Muscle of arm (tissue), 12 donors: ENCODE results near the gene MYL11. TPM values are rescaled to one million over a fixed set of nuclear protein-coding genes. Genes with fewer than 3 reads are reported as not detected.
A peak's percentile ranks its signal among the peaks of the same experiment; 100 is the strongest.
"Not testable (repeated sequence)": the region's sequence is repeated elsewhere in the genome, so short reads cannot be mapped to it uniquely, and the experiment has no call there.

Source experiments
- DNase-seq: peaks from one replicate; pipeline ENCODE4 v3.0.0-alpha.2; 2013
- polyA plus RNA-seq, 12 donors: library from polyadenylated mRNA; unstranded; fragments of 120-200 nt; gene quantifications; one replicate each; pipeline ENCODE4 v1.2.1, GENCODE V29; 2013; ENCODE audit not compliant: insufficient read length in 12 of 12

MYL11 gene
- polyA plus RNA-seq, 12 donors = 2,830 to 9,967 (median 7,161) TPM

DNA sequence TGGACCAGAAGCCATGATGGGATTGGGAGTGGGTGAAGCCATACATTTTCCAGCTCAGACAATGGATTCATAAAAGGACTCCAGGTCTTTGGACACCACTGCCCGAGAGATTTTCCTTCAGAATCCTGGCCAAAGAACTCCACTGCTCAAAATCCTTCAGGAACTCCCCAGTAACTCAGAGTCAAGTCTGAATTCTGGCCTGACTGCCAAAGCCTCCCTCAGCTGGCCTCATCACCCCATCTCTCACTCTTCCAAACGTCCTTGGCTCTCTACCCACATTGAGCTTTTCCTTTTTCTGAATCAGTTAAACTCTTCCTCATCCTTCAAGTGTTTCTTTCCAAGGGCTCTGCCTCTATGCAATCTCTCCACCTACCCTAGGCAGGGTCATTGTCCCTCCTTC lies 8.9 kb downstream of the MYL11 start:
- DNase-seq = peak; percentile 83

DNA sequence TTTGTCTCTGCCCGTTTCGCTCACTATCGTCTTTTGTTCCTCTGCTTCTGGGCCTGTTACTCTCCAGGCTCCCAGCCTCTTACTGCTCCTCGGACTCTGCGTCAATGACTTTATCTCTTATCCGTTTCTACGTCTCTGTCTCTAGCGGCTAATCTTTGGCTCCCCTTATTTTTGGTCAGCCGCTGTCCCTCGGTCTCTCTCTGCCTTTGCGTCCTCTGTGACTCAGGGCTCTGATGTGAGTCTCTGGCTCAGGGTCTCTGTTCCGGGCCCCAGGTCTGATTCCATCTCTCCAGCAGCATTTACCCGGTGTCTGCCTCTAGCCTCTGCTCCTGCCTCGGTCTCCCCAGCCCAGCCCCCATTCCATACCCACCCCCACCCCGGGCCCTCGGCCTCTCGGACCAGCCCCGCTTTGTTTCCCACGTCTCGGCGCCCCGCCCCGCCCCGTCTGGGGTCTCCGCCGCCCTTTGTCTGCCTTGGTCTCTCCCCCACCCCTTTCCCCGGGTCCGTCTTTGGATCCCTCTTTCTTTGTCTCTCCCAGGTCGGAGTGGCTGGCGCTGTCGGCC lies 20.1 kb downstream of the MYL11 start:
- DNase-seq = no peak

DNA sequence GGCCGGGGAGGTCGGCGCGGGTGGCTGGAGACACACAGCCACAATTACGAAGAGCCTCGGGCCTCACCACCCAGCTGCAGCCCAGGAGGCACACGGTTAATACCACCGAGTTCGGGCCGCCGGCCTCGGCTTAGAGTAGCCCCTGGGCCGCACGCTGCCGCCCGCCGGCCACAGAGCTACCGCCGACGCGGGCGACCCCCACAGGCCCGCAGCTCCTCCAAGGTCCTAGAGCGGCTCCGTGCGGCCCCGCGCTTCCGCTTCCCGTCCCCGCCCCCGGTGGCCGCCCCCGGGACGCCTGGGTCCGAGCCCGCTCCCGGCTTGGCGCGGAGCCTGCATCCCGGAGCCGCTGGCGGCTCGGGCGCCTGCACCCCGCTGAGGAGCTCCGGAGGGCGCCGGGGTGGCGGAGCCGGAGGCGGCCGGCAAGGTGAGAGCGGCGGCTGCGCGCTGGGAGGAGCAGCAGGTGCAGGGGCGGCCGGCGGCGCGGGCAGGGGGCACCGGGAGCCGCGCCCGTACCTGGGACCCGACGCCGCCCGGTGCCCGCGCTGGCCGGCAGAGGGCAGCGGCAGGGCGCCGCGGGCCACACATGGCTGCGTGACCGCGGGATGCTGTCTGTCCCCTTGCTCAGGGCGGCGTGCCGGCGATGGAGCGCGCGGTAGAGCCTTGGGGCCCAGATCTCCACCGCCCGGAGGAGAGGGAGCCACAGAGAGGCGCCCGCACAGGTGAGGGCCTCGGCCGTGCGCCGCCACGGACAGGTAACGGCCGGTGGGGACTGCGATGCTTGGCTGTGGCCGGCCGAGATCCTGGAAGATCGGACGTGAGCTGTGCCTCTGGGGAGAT lies 20.8 kb downstream of the MYL11 start, which contains the start of gene ZNF48:
Gene ZNF48 (plus strand): TSS at position 266 of the 837 bp plus-strand sequence. CDS start 375 bp downstream, at position 641.
- peak; percentile 92 for DNase-seq

DNA sequence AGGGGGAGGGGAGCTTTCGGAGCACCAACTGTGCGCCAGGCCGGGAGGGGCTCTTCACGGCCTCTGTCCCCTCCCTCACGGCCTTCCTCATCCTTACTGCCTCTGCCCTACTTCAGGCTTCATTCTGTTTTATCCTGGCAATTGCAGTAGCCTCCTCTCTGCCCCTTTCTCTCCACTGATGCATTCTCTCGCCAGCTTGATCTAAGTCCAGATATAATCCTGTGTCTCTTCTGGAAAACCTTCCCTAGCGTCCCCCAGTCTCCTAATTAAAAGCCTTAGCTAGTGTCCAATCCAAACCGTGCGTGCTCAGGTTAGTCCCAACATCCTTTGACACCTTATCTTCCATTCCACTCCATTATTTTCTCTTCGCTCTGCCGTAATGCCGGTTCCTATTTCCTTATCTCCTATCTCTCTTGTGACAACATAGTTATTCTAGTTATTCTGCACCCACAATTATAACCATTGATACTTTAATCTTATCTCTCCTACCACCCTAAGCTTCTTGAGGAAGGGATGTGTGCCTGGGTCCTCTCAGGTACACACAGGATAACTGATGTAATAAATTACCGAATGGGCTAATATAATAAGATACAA lies 21.5 kb downstream of the MYL11 start:
- DNase-seq = no peak

DNA sequence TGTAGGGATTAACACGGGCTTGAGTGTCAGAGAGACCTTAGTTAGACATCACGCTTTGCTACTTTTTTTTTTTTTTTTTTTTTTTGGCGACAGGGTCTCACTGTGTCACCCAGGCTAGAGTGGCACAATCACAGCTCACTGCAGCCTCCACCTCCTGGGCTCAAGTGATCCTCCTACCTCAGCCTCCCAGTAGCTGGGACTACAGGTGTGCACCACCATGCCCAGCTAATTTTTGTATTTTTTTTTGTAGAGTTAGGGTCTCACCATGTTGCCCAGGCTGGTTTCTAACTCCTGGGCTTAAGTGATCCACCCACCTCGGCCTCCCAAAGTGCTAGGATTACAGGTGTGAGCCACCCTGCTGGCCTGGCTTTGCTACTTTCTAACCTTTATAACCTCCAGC lies 22.0 kb downstream of the MYL11 start:
- not testable (repeated sequence) for DNase-seq

DNA sequence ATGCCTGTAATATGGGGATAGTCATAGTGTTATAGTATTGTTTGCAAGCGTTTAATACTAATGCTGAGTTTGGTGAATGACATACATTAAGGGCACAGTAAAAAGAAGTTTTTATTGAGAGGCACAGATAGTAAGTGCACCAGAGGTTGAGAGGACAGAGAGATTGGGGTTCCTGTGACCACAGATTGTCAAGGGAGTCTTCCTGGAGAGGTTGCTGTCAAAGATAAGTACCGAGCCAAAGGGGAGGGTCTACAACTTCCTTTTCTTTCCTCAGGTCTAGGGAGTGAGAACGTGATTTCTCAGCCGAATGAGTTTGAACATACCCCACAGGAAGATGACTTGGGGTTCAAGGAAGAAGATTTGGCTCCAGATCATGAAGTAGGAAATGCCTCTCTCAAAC lies 22.5 kb downstream of the MYL11 start:
- DNase-seq = no peak

DNA sequence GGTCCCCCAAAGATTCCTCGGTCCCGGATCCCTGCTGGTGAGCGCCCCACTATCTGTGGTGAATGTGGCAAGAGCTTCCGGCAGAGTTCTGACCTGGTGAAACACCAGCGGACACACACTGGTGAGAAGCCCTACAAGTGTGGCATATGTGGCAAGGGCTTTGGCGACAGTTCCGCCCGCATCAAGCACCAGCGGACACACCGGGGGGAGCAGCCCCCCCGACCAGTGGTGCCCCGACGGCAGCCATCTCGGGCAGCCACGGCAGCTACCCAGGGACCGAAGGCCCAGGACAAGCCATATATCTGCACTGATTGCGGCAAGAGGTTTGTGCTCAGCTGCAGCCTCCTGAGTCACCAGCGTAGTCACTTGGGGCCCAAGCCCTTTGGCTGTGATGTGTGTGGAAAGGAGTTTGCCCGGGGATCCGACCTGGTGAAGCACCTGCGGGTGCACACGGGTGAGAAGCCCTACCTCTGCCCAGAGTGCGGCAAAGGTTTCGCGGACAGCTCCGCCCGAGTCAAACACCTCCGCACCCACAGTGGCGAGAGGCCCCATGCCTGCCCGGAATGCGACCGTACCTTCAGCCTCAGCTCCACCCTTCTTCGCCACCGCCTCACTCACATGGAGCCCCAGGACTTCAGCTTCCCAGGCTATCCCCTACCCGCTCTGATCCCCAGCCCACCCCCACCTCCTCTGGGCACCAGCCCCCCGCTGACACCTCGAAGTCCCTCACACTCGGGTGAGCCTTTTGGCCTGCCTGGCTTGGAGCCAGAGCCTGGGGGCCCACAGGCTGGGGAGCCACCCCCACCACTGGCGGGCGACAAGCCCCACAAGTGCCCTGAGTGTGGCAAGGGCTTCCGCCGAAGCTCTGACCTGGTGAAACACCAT lies 23.4 kb downstream of the MYL11 start:
- DNase-seq = no peak

DNA sequence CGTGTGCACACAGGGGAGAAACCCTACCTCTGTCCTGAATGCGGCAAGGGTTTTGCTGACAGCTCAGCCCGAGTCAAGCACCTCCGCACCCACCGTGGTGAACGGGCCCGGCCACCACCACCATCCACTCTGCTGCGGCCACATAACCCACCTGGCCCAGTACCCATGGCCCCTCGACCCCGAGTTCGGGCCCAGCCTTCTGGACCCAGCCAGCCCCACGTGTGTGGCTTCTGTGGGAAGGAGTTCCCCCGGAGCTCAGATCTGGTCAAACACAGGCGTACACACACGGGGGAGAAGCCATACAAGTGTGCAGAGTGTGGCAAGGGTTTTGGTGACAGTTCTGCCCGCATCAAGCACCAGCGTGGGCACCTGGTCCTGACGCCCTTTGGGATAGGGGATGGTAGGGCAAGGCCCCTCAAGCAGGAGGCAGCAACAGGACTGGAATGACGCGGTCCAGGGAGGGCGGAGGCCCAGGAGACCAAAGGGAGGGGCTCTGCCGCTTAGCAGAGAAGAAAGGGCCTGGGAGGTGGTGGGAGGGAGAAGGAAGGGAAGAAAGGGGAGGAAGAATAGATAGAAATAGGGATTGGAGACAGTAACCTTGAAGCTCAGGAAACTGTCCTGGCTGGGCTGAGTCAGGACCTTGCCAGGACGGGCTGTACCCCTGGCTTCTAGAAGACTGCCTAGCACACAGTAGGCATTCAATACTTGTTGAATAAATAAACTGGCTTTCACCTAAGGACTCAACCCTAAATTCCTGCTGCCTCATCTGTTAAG lies 24.2 kb downstream of the MYL11 start:
- no peak for DNase-seq

DNA sequence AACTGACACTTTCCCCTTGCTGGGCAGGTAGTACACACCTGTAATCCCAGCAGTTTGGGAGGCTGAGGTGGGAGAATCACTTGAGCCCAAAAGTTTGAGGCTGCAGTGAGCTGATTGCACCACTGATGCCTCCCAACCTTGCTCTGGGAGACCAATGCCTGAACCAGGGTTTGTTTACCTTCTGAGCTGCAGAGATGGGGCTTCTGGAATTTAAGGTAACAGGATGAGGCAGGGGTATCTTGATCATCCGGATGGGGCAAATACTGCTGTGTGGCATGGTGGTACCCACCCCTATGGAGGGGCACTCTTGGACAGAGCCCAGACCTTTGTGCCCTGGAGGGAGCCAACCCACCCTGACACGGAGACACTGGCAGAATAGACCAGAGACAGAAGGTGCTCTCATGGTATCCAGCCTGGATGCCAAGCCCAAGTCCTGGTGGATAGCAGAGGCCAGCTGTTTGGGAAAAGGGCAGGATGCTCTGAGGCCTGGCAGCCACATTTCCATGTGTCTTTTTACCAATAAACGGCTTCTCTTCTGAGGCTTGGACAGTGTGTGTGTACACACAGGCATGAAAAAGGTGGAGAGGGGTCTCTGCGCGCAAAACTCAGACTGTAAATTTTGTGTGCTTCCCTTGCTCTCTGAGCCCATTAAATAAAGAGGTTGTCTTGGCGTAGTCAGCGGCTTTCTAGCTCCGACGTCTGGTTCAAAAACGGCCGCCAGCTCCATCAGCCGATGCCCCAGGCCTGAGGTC lies 25.0 kb downstream of the MYL11 start:
- DNase-seq = no peak

DNA sequence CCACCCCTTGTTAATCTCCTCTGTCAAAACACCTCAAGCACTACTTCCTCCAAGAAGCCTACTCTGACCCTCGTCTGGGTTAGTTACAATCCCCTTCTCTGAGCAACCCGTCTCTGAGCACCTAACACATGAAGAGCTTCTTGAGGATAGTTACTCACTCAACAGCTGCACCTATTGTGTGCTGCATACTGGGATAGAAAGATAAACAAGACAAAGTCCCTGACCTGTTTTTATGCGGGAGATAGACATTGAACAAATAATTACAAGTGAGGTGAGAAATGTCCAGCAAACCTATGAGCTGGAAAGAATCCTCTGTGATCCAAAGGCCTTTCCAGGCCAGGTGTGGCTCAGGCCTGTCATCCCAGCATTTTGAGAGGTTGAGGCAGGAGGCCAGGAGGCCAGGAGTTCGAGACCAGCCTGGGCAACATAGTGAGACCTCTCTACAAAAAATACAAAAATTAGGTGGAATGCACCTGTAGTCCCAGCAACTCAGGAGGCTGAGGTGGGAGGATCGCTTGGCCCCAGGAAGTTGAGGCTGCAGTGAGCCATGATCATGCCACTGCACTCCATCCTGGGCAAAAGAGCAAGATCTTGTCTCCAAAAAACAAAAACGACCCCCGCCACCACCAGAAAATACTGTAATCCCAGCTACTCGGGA lies 27.3 kb downstream of the MYL11 start:
- no peak for DNase-seq

DNA sequence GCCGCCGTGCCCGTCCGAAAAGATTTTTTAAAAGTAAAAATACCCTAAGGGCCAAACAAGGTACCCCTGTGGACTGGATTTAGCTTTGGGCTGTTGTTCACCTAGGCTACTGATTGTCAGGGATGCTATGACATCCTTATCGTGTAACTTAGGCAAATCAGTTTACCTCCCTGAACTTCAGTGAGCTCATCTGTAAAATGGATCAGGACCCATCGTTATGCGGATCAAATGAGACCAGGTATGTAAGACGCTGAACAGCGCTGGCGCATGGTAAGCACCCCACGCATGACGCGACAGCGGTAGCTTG lies 32.1 kb downstream of the MYL11 start:
- DNase-seq = no peak

DNA sequence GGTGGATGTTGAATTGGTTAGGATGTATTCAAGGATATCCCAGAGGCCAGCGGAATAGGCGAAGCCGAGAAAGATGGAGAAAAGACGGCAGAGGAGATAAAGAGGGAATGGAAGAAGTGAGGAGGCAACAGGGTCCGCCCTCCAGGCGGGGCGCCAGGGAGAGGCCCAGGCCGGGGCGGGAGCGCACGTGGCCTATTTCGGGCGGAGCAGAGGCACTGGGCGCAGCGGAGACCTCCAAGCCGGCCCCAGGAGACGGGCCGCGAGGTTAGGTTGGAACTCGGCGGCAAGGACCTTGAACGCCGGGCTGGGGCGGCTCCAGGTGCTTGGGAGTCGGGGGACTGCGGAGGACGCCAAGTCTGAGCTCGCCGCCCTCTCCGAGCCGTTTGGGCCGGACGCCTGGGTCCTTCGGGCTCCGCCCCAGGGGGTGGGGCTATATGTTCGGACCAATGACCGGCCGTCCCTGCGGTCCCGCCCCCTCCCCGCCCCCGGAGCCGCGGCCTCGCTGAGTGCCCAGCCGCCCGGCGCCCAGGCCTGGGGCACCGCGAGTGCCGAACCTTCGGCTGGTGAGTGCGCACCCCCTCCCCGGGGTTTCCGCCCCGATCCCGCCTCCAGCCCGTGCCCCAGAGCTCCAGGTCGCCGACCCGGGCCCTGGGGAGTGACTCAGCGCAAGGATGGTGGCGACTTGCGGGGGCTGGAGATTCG lies 32.7 kb downstream of the MYL11 start, which contains the start of gene ZNF771:
Gene ZNF771 (plus strand): TSS at position 505 of the 702 bp plus-strand sequence. CDS start 448 bp downstream, outside the sequence.
- DNase-seq = peak; percentile 95

DNA sequence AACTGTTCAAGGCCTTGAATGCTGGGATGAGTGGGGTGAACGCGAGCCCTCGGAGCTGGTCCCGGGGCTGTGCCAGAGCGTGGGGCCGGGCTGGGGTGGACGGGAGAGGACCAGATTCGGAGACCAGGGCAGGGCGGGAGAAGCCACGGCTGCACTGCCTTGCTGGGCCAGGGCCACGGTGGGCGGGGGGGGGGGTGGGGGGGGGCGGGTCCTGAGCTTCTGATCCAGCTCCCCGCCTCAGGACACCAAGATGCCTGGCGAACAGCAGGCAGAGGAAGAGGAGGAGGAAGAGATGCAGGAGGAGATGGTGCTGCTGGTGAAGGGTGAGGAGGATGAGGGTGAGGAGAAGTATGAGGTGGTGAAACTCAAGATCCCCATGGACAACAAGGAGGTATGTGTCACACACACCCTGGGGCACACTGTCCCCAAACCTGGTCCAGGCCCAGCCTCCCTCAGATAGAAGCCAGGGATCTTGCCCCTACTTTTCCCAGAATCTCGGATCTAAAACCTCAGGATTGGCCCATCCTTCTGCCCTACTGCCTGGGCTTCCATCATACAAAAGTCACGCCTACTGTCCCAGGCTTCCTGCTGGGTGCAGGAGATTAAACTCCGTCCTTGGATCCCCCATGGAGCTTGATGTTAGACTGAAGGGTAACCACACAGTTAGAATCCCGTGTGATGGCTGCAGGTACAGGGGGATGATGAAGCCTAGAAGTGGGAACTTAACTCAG lies 33.4 kb downstream of the MYL11 start:
- no peak for DNase-seq

DNA sequence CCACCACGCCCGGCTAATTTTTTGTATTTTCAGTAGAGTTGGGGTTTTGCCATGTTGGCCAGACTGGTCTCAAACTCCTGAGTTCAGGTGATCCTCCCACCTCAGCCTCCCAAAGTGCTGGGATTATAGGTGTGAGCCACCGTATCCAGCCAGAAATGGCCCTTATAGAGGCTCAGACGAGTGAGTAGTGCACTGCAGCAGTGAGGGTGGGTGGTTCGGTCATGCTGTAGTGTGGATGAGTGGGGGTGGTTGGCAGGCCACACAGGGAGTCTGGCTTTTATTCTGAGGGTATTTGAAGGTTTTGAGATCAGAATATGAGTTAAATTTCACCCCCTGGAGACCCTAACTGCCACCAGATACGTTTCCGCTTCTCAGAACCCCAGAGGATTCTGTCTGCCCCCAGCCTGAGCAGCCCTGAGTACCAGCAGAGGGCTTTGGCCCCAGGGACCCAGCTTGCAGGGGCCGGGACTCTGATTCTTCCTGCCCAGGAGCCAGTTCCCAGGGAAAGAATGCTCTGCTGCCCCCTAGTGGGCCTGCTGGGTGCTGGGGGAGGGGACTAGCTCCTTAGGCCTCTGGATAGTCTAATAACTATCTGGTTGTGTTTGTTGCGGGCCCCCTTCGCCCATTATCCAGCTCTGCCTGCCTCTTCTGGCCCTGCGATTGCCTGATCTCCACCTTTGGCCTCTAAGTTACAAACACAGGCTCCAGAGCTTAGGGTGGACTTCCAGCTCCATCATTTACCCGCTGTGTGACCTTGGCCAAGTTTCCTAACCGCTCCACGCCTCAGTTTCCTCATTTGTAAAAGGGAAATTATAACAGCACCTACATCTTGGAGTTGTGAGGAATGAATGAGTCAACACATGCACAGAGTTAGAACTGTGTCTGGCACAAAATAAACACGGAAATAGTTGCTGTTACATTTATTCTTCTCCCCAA lies 34.8 kb downstream of the MYL11 start:
- DNase-seq = peak; percentile 93

DNA sequence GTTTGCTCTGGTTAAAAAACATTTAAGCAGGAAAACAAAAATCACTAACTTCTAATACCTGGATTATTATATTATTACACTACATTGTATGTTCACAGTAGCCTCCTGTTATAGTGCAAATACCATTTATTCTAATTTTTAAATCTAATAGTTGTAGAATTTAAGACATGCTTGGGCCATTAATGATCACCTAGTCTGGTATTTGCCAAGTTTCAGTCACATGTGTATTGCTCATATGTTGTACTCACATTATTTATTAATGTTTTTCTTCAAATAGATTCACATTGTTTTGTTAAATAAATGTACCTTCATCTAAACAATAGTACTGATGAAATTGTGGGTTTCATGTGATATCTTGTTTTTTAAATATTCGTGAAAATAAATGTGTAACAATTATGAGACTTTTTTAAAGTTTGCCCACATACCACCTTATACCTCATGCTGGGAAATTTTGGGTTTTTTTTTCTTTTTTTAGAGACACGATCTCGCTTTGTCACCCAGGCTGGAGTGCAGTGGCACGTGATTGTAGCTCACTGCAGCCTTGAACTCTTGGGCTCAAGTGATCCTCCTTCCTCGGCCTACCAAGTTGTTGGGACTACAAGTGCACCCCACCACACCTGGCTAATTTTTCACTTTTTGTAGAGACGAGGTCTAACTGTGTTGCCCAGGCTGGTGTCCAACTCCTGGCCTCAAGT lies 38.7 kb downstream of the MYL11 start:
- no peak for DNase-seq

DNA sequence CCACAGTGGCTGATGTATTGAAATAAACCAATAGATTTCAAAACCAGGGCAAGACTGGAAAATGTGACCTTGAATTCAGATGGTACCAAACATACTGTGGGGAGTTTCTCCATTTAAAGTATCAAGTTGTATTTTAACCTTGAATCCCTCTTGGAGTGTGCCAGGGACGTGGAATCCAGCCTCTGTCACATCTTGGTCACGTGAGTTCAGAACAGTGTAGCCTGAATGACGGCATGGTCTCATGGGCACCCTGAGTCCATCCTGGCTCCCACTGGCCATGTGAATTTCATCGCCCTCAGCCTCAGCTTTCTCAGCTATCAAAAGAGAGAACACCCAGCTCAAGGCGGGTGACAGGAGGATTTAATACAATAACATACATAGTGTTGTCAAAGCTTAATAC lies 39.6 kb downstream of the MYL11 start:
- DNase-seq = no peak
